ENCODE data around the gene ERC2. TPM values are rescaled to one million over a fixed set of nuclear protein-coding genes. Genes with fewer than 3 reads are reported as not detected.

Gene ERC2
- polyA plus RNA-seq, 3 donors = not detected

GRCh38 chr3:56187051-56187450 is 281.2 kb downstream of the ERC2 start:
- Histone ChIP-seq H3K4me1 (ENCODE audit: control insufficient read depth in 1 of 2, insufficient read depth in 2 of 2, low read length in 2 of 2) (no peaks in the 10 kb centered on the region), H3K9ac (ENCODE audit: insufficient read depth, low read length, poor library complexity, severe bottlenecking) (no peak overlapping the region), H3K4me3 (replicated peaks in 1 of 3; ENCODE audit: low read depth in 2 of 3, low read length in 3 of 3) (no peak overlapping the region), H2AFZ (ENCODE audit: insufficient read depth, low read depth, low read length, poor library complexity, severe bottlenecking) (no peak overlapping the region), H3K27me3 (ENCODE audit: control insufficient read depth in 2 of 2, insufficient read depth in 2 of 2, low read length in 2 of 2) (no peaks in the 10 kb centered on the region), H3K9me3 (replicated peaks in 1 of 2; ENCODE audit: control insufficient read depth in 1 of 2, insufficient read depth in 1 of 2, low read length in 2 of 2) (no peaks in the 10 kb centered on the region), H4K20me1 (ENCODE audit: insufficient read depth, low read length) (no peaks in the 10 kb centered on the region), H3K4me2 (replicated peaks; ENCODE audit: extremely low read depth, low read length, poor library complexity, severe bottlenecking) (no peak overlapping the region), H3K36me3 (replicated peaks in 1 of 2; ENCODE audit: control insufficient read depth in 1 of 2, insufficient read depth in 2 of 2, low read length in 2 of 2) (no peaks in the 10 kb centered on the region), H3K79me2 (ENCODE audit: insufficient read depth, low read length) (no peaks in the 10 kb centered on the region), H3K27ac (ENCODE audit: low read depth in 1 of 2, low read length in 2 of 2) (no peak overlapping the region)
- DNase-seq = no peak
- H3K4me3 Mint-ChIP-seq = no peak overlapping the region
- H3K27ac Mint-ChIP-seq = no peak overlapping the region
- peaks cover 0 to 9% (median 5%) of the 10 kb centered on the region in 3 donors for H3K27me3 Mint-ChIP-seq (ENCODE audit: low read depth in 3 of 3)
- TF ChIP-seq CTCF (IDR thresholded peaks at IDR 0.05) = no peak
- H3K4me1 Mint-ChIP-seq = no peaks in the 10 kb centered on the region
- peaks cover 0 to 2% (median 0%) of the 10 kb centered on the region in 7 donors for H3K9me3 Mint-ChIP-seq
- no peaks in the 10 kb centered on the region for H3K36me3 Mint-ChIP-seq
- WGBS (ENCODE audit: insufficient coverage) = 78% methylated on average over 1 of the region's 2 CpGs
- intact Hi-C loops (cut with micrococcal nuclease) = no loop called here

GRCh38 chr3:56185827-56186226 is 282.4 kb downstream of the ERC2 start:
- Histone ChIP-seq H3K4me3 (replicated peaks in 1 of 3; ENCODE audit: low read depth in 2 of 3, low read length in 3 of 3) (no peak overlapping the region), H3K4me1 (ENCODE audit: control insufficient read depth in 1 of 2, insufficient read depth in 2 of 2, low read length in 2 of 2) (no peaks in the 10 kb centered on the region), H3K27me3 (ENCODE audit: control insufficient read depth in 2 of 2, insufficient read depth in 2 of 2, low read length in 2 of 2) (no peaks in the 10 kb centered on the region), H4K20me1 (ENCODE audit: insufficient read depth, low read length) (no peaks in the 10 kb centered on the region), H3K79me2 (ENCODE audit: insufficient read depth, low read length) (no peaks in the 10 kb centered on the region), H2AFZ (ENCODE audit: insufficient read depth, low read depth, low read length, poor library complexity, severe bottlenecking) (no peak overlapping the region), H3K36me3 (replicated peaks in 1 of 2; ENCODE audit: control insufficient read depth in 1 of 2, insufficient read depth in 2 of 2, low read length in 2 of 2) (no peaks in the 10 kb centered on the region), H3K9ac (ENCODE audit: insufficient read depth, low read length, poor library complexity, severe bottlenecking) (no peak overlapping the region), H3K4me2 (replicated peaks; ENCODE audit: extremely low read depth, low read length, poor library complexity, severe bottlenecking) (no peak overlapping the region), H3K9me3 (replicated peaks in 1 of 2; ENCODE audit: control insufficient read depth in 1 of 2, insufficient read depth in 1 of 2, low read length in 2 of 2) (no peaks in the 10 kb centered on the region), H3K27ac (ENCODE audit: low read depth in 1 of 2, low read length in 2 of 2) (no peak overlapping the region)
- H3K36me3 Mint-ChIP-seq = no peaks in the 10 kb centered on the region
- no peaks in the 10 kb centered on the region for H3K4me1 Mint-ChIP-seq
- peaks cover 0 to 8% (median 2%) of the 10 kb centered on the region in 3 donors for H3K27me3 Mint-ChIP-seq (ENCODE audit: low read depth in 3 of 3)
- no peak for TF ChIP-seq CTCF (IDR thresholded peaks at IDR 0.05)
- intact Hi-C loops (cut with micrococcal nuclease) = no loop called here
- no peak overlapping the region for H3K27ac Mint-ChIP-seq
- no peak for DNase-seq
- WGBS (ENCODE audit: insufficient coverage) = 90% methylated on average over 1 of the region's 1 CpG
- peaks cover 0 to under 1% (median 0%) of the 10 kb centered on the region in 7 donors for H3K9me3 Mint-ChIP-seq
- H3K4me3 Mint-ChIP-seq = no peak overlapping the region

Measured in CD14-positive monocyte (primary cell).